IMR-90 (cell line): ENCODE measurements around the gene GLDC.

Experiments
- MAZ ChIP-seq: IDR thresholded peaks from 2 replicates; pipeline ENCODE4 v1.6.1; 2012; ENCODE audit warnings: low read depth, mild to moderate bottlenecking, low read length, improper control_type of control experiment, moderate library complexity, borderline replicate concordance
- POLR2A ChIP-seq: IDR thresholded peaks from 2 replicates; pipeline ENCODE4 v1.6.1; 2012; ENCODE audit warnings: mild to moderate bottlenecking, low read depth, low read length
- RAD21 ChIP-seq: IDR thresholded peaks from 2 replicates; pipeline ENCODE4 v1.6.1; 2012; ENCODE audit warnings: low read length, improper control_type of control experiment
- RCOR1 ChIP-seq: IDR thresholded peaks from 2 replicates; pipeline ENCODE4 v1.6.1; 2012; ENCODE audit warnings: mild to moderate bottlenecking, low read length, improper control_type of control experiment; ENCODE audit not compliant: insufficient replicate concordance
- SMC3 ChIP-seq: fragments of 150-350 bp; IDR thresholded peaks from 2 replicates; pipeline ENCODE4 v1.6.1; 2016; ENCODE audit warnings: low read depth, mild to moderate bottlenecking, antibody characterized with exemption, low read length, moderate library complexity
- TF ChIP-seq, protein P1 (sequence below): conservative IDR thresholded peaks from 2 replicates; pipeline ENCODE4 v1.5.1; 2012; ENCODE audit warnings: mild to moderate bottlenecking, low read depth, low read length, improper control_type of control experiment

DNA sequence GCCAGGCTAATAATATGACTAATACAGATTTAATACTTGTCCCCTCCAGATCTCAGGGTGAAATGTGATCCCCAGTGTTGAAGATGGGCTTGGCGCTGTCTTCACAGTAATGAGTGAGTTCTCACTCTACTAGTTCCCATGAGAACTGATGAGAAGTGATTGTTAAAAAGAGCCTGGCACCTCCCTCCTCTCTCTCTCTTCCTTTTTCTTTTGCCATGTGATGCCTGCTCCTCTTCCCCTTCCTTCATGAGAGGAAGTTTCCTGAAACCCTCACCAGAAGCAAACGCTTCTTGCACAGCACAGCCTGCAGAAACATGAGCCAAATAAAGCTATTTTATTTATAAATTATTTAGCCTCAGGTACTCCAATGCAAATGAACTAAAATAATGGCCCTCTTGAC lies 55.2 kb downstream of the GLDC start:
- TF ChIP-seq SMC3 (no peak), RAD21 (no peak), RCOR1 (no peak), MAZ (no peak), POLR2A (no peak)
- TF ChIP-seq, protein P1, sequence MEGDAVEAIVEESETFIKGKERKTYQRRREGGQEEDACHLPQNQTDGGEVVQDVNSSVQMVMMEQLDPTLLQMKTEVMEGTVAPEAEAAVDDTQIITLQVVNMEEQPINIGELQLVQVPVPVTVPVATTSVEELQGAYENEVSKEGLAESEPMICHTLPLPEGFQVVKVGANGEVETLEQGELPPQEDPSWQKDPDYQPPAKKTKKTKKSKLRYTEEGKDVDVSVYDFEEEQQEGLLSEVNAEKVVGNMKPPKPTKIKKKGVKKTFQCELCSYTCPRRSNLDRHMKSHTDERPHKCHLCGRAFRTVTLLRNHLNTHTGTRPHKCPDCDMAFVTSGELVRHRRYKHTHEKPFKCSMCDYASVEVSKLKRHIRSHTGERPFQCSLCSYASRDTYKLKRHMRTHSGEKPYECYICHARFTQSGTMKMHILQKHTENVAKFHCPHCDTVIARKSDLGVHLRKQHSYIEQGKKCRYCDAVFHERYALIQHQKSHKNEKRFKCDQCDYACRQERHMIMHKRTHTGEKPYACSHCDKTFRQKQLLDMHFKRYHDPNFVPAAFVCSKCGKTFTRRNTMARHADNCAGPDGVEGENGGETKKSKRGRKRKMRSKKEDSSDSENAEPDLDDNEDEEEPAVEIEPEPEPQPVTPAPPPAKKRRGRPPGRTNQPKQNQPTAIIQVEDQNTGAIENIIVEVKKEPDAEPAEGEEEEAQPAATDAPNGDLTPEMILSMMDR, result no peak
